ENCODE measurements around the gene CALD1.

CALD1 gene

DNA sequence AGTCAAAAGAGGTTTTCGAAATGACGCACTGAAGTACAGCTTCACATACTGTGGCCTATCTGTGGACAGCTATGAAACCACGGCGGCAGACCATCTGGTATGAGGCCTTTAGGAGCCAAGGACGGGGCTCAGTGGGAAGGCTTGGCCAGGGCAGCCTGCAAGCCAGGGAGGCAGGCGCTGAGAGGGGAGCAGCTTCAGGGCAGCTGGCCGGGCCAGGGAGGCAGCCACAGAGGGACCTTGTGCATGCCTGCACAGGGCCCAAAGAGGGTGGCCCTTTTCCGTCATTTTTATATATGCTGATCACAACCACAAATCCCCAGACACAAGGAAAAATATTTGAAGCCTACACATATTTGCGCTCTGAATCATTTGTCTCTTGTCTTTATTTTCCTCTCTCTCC is 13.5 kb downstream of the CALD1 start:
- no peak for DNase-seq

GRCh38 chr7:134795231-134795630 is 15.8 kb downstream of the CALD1 start:
- DNase-seq, result no peak

GRCh38 chr7:134798155-134798554 is 18.7 kb downstream of the CALD1 start:
- no peak for DNase-seq

DNA sequence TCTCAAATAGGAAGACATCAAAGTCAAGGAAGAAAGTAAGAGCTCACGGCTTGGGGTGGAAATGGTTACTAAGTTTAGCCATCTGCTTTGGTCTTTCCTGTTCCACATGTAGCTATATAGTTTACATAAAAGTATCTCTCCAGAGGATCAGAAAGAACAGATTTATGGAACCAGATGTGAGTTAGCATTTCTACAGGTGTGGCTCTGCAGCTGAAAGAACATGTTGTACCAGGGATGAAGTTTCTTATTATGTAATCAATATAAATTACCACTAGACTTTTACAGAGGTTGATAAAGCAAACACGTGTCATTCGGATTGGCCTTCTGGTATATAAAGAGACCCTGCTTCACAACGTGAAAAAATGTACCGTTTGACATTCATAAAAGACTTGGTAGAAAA is 19.9 kb downstream of the CALD1 start:
- no peak for DNase-seq

DNA sequence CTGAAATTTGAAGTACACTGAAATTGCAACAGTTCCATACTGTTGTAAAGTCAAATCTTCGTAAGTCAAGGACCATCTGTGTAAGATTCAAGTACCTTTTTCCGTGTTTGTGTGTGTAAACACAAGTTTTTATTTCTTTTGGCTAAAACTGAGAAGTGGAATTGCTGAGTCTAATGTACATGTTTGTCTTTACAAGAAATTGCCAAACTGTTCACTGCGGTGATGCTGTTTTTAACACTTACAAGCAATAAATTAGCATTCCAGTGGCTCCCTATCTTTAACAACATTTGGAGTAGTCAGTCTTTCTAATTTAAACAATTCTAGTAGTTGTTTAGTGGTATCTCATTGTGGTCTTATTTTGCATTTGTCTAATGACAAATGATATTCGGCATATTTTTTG is 23.3 kb downstream of the CALD1 start:
- no peak for DNase-seq

- no peak for DNase-seq
Observed at GRCh38 chr7:134804351-134804750, 24.9 kb downstream of the CALD1 start.

DNA sequence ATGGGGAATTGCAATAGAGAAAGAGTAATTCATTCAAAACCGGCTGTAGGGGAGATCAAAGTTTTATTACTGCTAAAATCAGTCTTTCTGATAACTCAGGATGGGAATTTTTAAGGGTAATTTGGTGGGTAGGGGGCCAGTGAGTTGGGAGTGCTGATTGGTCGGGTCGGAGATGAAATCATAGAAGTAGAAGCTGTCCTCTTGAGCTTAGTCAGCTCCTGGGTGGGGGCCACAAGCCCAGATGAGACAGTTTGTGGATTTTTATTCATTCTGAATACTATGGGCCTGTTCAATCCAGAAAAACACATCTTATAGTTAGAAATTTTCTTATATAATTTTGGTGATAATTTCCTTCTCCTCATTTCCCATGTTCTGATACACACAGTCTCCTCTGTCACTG is 25.4 kb downstream of the CALD1 start:
- DNase-seq, result no peak

GRCh38 chr7:134806197-134806596 is 26.8 kb downstream of the CALD1 start:
- DNase-seq, result no peak

- no peak for DNase-seq
Observed at GRCh38 chr7:134809616-134810015, 30.2 kb downstream of the CALD1 start.

DNA sequence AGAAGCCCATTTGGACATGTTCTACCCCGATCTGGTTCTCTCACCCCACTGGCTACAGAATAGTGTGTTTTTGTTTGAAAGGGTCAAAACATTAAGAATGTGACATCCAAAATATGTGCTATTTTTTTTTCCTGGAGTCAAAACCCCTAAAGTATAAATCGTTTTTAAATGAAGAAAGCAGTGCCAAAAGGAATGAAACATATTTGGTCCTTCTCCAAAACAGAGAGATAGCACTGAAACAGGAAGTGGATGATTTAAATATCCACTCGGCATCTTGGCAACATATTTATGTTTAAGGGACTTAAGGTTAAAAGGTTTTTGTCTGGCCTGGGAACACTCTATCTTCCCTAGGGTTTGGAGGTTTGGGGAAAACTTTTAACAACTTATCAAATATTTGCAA is 32.3 kb downstream of the CALD1 start:
- DNase-seq, result no peak

DNA sequence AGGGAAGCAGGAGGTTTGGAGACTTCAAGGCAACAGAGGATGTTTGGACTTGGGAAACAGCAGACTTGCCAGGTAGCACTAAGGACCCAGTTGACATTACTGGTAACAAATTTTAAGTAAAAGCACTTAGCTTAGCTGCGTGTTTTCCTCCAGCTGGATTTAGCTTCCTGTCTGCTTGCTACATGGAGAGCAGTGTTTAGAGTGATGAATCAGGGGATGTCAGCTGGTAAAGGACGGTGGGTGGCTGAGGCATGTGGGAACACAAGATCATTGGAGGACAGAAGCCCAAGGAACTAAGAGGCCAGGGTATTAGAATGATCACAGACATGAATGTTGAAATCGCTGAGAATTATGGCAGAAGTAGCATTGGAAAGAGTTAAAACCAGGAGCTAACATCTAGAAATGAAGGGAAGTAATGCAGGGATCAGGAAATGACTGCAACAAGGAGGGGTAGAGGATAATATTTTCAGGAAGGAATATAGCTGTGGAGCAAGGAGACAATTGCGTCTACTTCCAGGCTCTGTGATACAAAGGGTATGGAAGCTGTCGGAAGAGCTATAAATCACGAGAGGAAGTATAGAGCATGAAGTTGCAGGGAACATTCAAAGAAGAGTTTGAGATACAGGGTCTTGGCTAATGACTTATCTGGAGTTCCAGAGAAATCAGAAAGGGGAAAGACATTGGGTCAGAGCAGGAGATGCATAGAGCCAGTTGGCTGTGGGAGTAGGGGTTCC is 34.4 kb downstream of the CALD1 start:
- DNase-seq, result no peak

- no peak for DNase-seq
Observed at GRCh38 chr7:134814730-134815364, 35.4 kb downstream of the CALD1 start.

DNA sequence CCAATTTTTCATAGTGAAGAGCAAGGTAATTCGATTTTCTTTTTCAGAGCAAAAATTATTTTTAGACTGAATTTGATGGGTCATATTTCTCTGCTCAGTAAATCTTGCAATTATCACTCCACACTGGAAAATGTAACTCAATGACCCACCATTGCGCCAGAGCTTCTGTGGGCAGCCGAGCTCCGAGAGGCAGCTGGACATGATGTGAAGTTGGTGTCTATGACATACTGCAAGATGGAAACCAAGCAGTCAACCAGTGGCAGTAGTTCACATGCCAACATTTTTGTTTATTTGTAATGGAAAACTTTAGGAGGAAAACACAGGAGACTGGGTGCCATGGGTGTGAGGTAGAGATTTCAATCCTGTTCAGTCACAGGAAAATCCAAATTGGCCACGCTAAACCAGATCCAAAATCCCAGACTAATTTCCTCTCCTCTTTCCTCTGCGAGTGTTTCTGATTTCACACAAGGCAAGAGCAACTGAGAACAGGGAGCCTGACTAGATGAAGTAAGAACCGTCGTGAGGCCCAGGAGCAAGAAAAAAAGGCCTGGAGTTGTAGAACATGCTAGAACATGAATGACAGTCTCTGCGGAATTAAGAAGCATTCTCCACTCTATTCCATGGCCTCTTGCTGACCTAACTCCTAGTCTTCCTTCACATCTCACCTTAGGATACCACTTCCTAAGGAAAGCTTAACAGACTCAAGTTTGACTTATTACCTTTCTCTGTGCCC is 39.3 kb downstream of the CALD1 start:
- DNase-seq, result no peak

- no peak for DNase-seq
Observed at GRCh38 chr7:134819401-134819800, 40.0 kb downstream of the CALD1 start.

DNA sequence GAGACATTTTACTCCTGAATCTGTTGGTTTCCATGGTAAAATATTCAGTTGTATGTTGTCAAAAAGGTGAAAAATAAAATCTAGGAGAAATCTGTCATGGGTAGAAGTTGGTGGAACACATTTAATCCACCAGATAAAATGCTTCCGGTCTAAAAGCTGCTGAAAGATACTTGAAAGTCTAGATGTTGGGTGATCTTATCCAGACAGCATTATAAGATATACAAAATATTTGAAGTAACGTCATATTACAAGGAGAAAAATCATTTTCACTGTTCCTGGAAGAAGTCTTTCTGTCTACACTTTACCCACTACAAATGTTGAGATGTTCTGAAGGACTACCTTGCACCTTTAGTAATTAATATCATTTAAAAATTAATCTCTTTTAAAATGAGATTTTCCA is 40.9 kb downstream of the CALD1 start:
- no peak for DNase-seq

DNA sequence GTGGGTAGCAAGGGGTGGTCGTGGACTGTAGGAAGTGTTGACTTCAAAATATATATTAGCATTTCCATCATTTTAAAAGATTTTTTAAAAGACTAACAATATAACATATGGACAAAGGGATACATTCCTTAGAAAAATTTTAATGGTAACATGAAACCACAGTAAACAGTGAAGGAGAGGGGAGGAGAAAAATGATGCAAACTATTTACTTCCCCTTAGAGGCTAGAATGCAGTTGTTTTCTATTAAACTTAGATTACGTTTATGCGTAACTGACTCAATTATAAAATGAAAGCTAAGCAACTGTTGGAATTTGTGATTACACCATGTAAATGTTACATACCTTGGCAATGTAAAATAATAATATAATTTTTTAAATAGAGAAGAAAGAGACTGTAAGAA is 41.3 kb downstream of the CALD1 start:
- DNase-seq, result no peak

DNA sequence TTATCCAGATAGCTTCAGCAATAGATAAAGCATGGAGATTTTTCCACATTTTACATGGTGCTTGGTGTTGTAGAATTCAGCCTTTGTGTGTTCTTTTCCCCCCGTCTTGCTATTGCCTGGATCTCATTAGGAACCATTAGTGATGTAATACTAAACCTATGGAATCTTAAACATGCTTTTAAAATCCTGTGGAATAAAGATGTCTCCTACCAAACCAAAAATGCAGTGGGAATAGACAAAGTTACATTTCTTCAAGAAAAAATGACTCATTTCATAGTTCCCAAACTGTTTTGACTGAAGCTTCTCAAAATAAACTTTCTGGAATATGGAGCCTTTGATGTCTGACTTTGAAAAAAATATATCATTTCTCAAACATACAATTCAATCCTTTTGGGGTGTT is 44.0 kb downstream of the CALD1 start:
- no peak for DNase-seq

GRCh38 chr7:134825666-134826065 is 46.2 kb downstream of the CALD1 start:
- no peak for DNase-seq

- no peak for DNase-seq
Observed at GRCh38 chr7:134826105-134826504, 46.7 kb downstream of the CALD1 start.

DNA sequence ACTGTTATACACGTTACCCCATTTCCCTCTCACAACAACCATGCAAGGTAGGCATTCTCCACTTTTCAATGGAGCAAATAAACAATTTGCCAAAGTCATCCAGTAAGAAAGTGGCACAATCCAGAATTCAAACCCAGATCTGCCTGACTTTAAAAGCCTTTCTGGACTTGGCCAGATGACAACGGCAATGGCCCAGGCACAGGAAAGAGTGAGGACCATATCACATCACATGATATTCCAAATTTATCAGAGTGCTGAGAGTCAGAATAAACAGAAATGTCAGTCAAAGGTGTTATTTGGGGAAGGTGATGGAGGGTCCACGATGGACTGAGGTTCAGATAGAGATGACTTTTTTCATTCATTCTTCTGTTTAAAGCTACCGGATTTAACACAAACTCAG is 48.0 kb downstream of the CALD1 start:
- DNase-seq, result no peak

DNA sequence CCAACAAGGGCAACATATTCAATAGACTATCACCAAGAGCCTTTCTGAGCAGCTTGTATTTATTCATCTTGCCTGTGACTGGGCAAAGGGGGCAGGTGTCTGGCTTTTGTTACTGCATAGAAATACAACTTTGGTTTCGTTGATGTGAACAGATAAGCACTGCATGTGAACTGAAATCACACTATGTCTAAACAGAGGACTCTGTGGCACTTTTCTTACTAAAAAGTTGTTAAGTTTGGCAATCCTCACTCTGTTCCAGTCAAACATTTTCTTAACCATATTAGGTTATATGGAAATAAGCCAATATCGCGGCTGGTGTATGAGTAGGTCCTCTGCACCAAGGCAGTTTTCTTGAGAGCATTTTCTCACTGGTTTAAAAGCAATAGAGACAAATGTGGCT is 48.5 kb downstream of the CALD1 start:
- DNase-seq, result no peak

GRCh38 chr7:134828361-134828760 is 48.9 kb downstream of the CALD1 start:
- DNase-seq, result no peak

DNA sequence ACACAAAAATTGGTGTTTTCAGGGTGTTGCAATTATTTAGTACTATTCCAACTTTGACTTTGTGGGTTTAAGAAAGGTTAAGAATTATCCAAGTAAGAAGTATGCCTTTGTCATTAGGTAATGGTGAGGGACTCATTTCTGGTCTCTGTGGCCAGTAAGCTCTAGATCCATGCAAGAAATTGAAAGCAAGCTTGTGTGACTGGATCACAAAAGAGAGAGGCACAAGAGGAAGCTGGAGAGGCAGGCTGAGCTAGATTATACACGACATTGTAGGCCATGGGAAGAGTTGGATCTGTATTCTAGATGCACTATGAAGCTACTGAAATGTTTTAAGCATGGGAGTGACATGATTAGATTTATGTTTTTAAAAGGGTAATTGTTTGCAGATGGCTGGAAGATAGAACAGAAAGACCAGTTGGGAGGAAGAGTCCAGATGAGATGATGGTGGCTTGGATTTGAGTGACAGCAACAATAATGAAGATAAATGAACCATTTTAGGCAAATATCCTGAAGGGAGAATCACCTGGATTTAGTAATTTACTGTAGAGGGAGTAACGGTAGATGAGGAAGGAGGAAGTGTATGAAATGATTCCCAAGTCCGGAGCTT is 50.0 kb downstream of the CALD1 start:
- no peak for DNase-seq

DNA sequence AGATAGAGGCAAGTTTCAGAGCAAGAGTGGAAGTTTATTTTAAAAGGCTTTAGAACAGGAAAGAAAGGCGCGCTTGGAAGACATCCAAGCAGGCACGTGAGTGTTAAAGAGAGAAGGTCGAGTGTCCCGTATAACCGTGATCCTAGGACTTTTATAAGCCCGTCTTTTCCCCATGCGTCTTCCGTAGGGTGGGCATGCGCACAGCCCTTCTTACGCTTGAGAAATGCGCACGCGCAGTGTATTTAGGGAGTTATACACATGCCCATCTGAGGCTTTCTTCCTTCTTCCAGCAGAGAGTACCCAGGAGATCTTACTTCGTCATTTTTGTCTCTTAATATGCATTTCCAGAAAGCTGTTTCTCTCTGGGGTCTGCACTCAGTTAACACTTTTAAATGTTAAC is 52.4 kb downstream of the CALD1 start:
- no peak for DNase-seq

Data from activated T-cell treated with anti-CD3 and anti-CD28 coated beads for 4 hours (primary cell).